Lower leg skin (tissue), 3 donors: ENCODE data around the gene RPS4Y2.

ENCODE experiments used
- CTCF ChIP-seq, 3 donors: fragments of 450-650 bp; IDR thresholded peaks; one replicate each; pipeline ENCODE4 v1.5.1; 2016; ENCODE audit warnings: antibody characterized with exemption in 3 of 3, mild to moderate bottlenecking in 3 of 3, moderate library complexity in 2 of 3
- POLR2A ChIP-seq, 2 donors: fragments of 450-650 bp; IDR thresholded peaks; one replicate each; pipeline ENCODE4 v1.6.1; 2016 to 2017; ENCODE audit warnings: antibody characterized with exemption in 2 of 2, mild to moderate bottlenecking in 1 of 2, moderate library complexity in 1 of 2

DNA sequence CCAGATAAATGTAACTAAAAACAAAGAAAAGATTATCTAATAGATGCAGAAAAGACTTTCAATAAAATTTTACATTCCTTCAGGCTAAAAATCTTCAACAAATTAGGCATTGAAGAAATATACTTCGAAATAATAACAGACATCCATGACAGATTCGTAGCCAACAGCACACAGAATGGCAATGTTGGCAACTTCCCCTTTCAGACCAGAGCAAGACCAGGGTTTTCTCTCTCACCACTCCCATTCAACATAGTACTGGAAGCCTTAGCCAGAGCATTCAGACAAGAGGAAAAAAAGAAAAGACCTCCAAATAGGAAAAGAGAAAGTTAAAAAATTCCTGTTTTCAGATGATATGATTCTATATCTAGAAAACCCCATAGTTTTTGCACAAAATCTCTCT, 61.2 kb downstream of the RPS4Y2 start:
- no peak for TF ChIP-seq CTCF (IDR thresholded peaks at IDR 0.05)
- TF ChIP-seq POLR2A (IDR thresholded peaks at IDR 0.05): no peak
